WTC11 (cell line): ENCODE data around the gene NDOR1. TPM values are rescaled to one million over a fixed set of nuclear protein-coding genes. Genes with fewer than 3 reads are reported as not detected.
A peak's percentile ranks its signal among the peaks of the same experiment; 100 is the strongest.

ENCODE experiments used
- ATAC-seq: fragments of 200-7000 bp; cut with Tn5 transposase; 2 replicates; pipeline ENCODE4 v1.10.0; 2021; ENCODE audit warnings: mild to moderate bottlenecking, moderate library complexity
- CTCF ChIA-PET: fragments of 300-600 bp; sonication (Branson Sonifier 250); formaldehyde crosslinking; loops from one replicate; lab custom pipeline; 2021; ENCODE audit warnings: antibody characterized with exemption; lab: Charles Lee
- POLR2A ChIA-PET: fragments of 350-600 bp; sonication (Branson Sonifier 250); formaldehyde crosslinking; loops from one replicate; lab custom pipeline; 2021; ENCODE audit warnings: antibody characterized with exemption; lab: Charles Lee
- DNase-seq: peaks from one replicate; pipeline ENCODE4 v3.0.0; 2021; ENCODE audit warnings: low spot score
- H3K27ac Mint-ChIP-seq: 2 replicates; pipeline ENCODE4 v1.8.0; 2021; ENCODE audit warnings: mixed read lengths
- H3K27me3 Mint-ChIP-seq: 2 replicates; pipeline ENCODE4 v1.8.0; 2021; ENCODE audit warnings: low read depth, mild to moderate bottlenecking, moderate library complexity, mixed read lengths
- H3K36me3 Mint-ChIP-seq: 2 replicates; pipeline ENCODE4 v1.8.0; 2021; ENCODE audit warnings: mixed read lengths
- H3K4me1 Mint-ChIP-seq: 2 replicates; pipeline ENCODE4 v1.8.0; 2022; ENCODE audit warnings: mixed read lengths
- H3K4me3 Mint-ChIP-seq: 2 replicates; pipeline ENCODE4 v1.8.0; 2021; ENCODE audit warnings: mild to moderate bottlenecking, moderate library complexity, mixed read lengths
- H3K9me3 Mint-ChIP-seq: 2 replicates; pipeline ENCODE4 v1.8.0; 2021; ENCODE audit warnings: mixed read lengths
- ESRRA ChIP-seq: sonication (generic); formaldehyde crosslinking; IDR thresholded peaks from 2 replicates; pipeline ENCODE4 v1.8.1; 2022; ENCODE audit warnings: mild to moderate bottlenecking, missing genetic modification reagents, borderline replicate concordance
- IRF2 ChIP-seq: sonication (generic); formaldehyde crosslinking; IDR thresholded peaks from 2 replicates; pipeline ENCODE4 v1.8.0; 2022; ENCODE audit warnings: low read depth, missing genetic modification reagents, borderline replicate concordance
- KAT7 ChIP-seq: sonication (generic); formaldehyde crosslinking; IDR thresholded peaks from 2 replicates; pipeline ENCODE4 v1.8.1; 2023; ENCODE audit warnings: missing genetic modification reagents, mild to moderate bottlenecking, borderline replicate concordance
- MXD4 ChIP-seq: fragments of 250-450 bp; sonication (Bioruptor Pico); IDR thresholded peaks from 2 replicates; pipeline ENCODE4 v1.8.0; 2021; ENCODE audit warnings: mild to moderate bottlenecking, moderate library complexity, borderline replicate concordance
- MYBL2 ChIP-seq: sonication (generic); formaldehyde crosslinking; IDR thresholded peaks from 2 replicates; pipeline ENCODE4 v1.8.1; 2023; ENCODE audit warnings: mild to moderate bottlenecking, moderate library complexity, missing genetic modification reagents
- NFATC4 ChIP-seq: fragments of 250-450 bp; sonication (Bioruptor Pico); IDR thresholded peaks from 2 replicates; pipeline ENCODE4 v1.9.0; 2021; ENCODE audit warnings: mild to moderate bottlenecking
- PRRX2 ChIP-seq: fragments of 250-450 bp; sonication (Bioruptor Pico); IDR thresholded peaks from 2 replicates; pipeline ENCODE4 v1.8.0; 2021; ENCODE audit warnings: mild to moderate bottlenecking
- SMAD3 ChIP-seq: sonication (generic); formaldehyde crosslinking; IDR thresholded peaks from 2 replicates; pipeline ENCODE4 v1.8.0; 2022; ENCODE audit warnings: missing genetic modification reagents, mild to moderate bottlenecking, borderline replicate concordance
- SMAD4 ChIP-seq: sonication (generic); formaldehyde crosslinking; IDR thresholded peaks from 2 replicates; pipeline ENCODE4 v1.8.0; 2022; ENCODE audit warnings: mild to moderate bottlenecking, missing genetic modification reagents
- TP53 ChIP-seq: sonication (generic); formaldehyde crosslinking; IDR thresholded peaks from 2 replicates; pipeline ENCODE4 v1.8.1; 2023; ENCODE audit warnings: mild to moderate bottlenecking, missing genetic modification reagents
- ZNF232 ChIP-seq: sonication (generic); formaldehyde crosslinking; IDR thresholded peaks from 2 replicates; pipeline ENCODE4 v1.8.0; 2022; ENCODE audit warnings: mild to moderate bottlenecking, missing genetic modification reagents
- ZNF263 ChIP-seq: sonication (generic); formaldehyde crosslinking; IDR thresholded peaks from 2 replicates; pipeline ENCODE4 v1.8.1; 2022; ENCODE audit warnings: low read depth, mild to moderate bottlenecking, moderate library complexity, missing genetic modification reagents
- ZNF317 ChIP-seq: sonication (generic); formaldehyde crosslinking; IDR thresholded peaks from 2 replicates; pipeline ENCODE4 v1.8.1; 2023; ENCODE audit warnings: low read depth, mild to moderate bottlenecking, moderate library complexity, missing genetic modification reagents, borderline replicate concordance
- ZNF416 ChIP-seq: fragments of 250-450 bp; sonication (Bioruptor Pico); IDR thresholded peaks from 2 replicates; pipeline ENCODE4 v1.9.0; 2021; ENCODE audit warnings: mild to moderate bottlenecking, inconsistent platforms
- total RNA-seq: library from RNA; stranded (reverse); gene quantifications from 3 replicates; pipeline ENCODE4 v1.2.3, GENCODE V29; 2021
- TF ChIP-seq, protein P1 (sequence below): sonication (generic); formaldehyde crosslinking; IDR thresholded peaks from 2 replicates; pipeline ENCODE4 v1.8.0; 2023; ENCODE audit warnings: missing genetic modification reagents, mild to moderate bottlenecking, borderline replicate concordance
- TF ChIP-seq, protein P2 (sequence below): fragments of 250-450 bp; sonication (Bioruptor Pico); IDR thresholded peaks from 2 replicates; pipeline ENCODE4 v2.1.2; 2022; ENCODE audit warnings: mild to moderate bottlenecking, moderate library complexity
- TF ChIP-seq, protein P3 (sequence below): sonication (generic); formaldehyde crosslinking; IDR thresholded peaks from 2 replicates; pipeline ENCODE4 v1.8.0; 2022; ENCODE audit warnings: mild to moderate bottlenecking, missing genetic modification reagents
- TF ChIP-seq, protein P4 (sequence below): fragments of 250-450 bp; sonication (Bioruptor Pico); IDR thresholded peaks from 2 replicates; pipeline ENCODE4 v1.9.0; 2021; ENCODE audit warnings: mild to moderate bottlenecking
- TF ChIP-seq, protein P5 (sequence below): sonication (generic); formaldehyde crosslinking; IDR thresholded peaks from 2 replicates; pipeline ENCODE4 v1.8.0; 2023; ENCODE audit warnings: mild to moderate bottlenecking, missing genetic modification reagents
- TF ChIP-seq, protein P6 (sequence below): fragments of 250-450 bp; sonication (Bioruptor Pico); IDR thresholded peaks from 2 replicates; pipeline ENCODE4 v1.8.0; 2021; ENCODE audit warnings: mild to moderate bottlenecking

NDOR1 gene
- total RNA-seq, 1 experiment from 2014 or later = 49.0 TPM

DNA sequence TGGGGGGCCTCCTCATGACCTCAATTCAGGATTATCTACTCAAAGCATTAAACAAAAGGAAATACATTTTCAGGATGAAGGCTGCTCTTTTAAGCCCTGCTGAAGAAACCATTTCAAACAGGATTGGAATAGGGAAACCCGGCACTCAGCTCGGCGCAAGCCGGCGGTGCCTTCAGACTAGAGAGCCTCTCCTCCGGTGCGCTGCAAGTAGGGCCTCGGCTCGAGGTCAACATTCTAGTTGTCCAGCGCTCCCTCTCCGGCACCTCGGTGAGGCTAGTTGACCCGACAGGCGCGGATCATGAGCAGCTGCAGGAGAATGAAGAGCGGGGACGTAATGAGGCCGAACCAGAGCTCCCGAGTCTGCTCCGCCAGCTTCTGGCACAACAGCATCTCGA lies 772 bp upstream of the NDOR1 start:
- no peaks in the 10 kb centered on the region for H3K9me3 Mint-ChIP-seq
- CTCF ChIA-PET = interaction anchor here (0.9 to 1.8 kb wide), 5 partner anchors 14 to 33 kb away, joined by 3 to 6 read pairs (median 3); partner anchors contain the start of gene SSNA1

DNA sequence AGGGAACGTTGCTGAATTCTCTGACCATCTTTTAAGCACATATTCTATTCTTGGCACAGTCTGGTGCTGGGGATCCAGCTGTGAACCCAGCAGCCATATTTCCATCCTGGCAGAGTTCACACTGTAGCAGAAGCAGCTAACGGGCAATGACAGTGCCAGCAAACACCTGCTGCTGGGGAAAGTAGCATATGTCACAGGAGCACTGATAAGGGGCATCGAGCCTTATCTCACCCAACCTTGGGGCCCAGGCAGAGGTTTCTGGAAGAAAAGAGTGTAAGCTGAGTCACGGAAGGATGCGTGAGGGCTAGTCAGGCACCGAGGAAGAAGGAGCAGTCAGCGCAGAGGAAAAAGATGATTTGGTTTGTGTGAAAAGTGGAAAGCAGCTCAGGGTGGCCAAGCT lies 1.1 kb downstream of the NDOR1 start:
- H3K27me3 Mint-ChIP-seq = no peaks in the 10 kb centered on the region
- no peak for ATAC-seq
- no peak for DNase-seq
- no peaks in the 10 kb centered on the region for H3K9me3 Mint-ChIP-seq
- H3K27ac Mint-ChIP-seq = peak overlapping the region; percentile 66
- peaks cover 27% of the 10 kb centered on the region for H3K4me1 Mint-ChIP-seq
- ChIA-PET POLR2A (no interaction called here), CTCF (interaction anchor here (1.2 kb wide), 1 partner anchor 21 kb away, joined by 4 read pairs; the partner anchor contains the start of gene RNF224)
- peak overlapping the region; percentile 97 for H3K4me3 Mint-ChIP-seq
- H3K36me3 Mint-ChIP-seq = peaks cover 24% of the 10 kb centered on the region
- TF ChIP-seq ESRRA (CRISPR knock-in tag) (no peak), ZNF416 (no peak), ZNF317 (CRISPR knock-in tag) (no peak)
- TF ChIP-seq, protein P1, sequence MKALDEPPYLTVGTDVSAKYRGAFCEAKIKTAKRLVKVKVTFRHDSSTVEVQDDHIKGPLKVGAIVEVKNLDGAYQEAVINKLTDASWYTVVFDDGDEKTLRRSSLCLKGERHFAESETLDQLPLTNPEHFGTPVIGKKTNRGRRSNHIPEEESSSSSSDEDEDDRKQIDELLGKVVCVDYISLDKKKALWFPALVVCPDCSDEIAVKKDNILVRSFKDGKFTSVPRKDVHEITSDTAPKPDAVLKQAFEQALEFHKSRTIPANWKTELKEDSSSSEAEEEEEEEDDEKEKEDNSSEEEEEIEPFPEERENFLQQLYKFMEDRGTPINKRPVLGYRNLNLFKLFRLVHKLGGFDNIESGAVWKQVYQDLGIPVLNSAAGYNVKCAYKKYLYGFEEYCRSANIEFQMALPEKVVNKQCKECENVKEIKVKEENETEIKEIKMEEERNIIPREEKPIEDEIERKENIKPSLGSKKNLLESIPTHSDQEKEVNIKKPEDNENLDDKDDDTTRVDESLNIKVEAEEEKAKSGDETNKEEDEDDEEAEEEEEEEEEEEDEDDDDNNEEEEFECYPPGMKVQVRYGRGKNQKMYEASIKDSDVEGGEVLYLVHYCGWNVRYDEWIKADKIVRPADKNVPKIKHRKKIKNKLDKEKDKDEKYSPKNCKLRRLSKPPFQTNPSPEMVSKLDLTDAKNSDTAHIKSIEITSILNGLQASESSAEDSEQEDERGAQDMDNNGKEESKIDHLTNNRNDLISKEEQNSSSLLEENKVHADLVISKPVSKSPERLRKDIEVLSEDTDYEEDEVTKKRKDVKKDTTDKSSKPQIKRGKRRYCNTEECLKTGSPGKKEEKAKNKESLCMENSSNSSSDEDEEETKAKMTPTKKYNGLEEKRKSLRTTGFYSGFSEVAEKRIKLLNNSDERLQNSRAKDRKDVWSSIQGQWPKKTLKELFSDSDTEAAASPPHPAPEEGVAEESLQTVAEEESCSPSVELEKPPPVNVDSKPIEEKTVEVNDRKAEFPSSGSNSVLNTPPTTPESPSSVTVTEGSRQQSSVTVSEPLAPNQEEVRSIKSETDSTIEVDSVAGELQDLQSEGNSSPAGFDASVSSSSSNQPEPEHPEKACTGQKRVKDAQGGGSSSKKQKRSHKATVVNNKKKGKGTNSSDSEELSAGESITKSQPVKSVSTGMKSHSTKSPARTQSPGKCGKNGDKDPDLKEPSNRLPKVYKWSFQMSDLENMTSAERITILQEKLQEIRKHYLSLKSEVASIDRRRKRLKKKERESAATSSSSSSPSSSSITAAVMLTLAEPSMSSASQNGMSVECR = no peak

More for the DNA sequence above, 772 bp upstream of the NDOR1 start:
- no peaks in the 10 kb centered on the region for H3K27me3 Mint-ChIP-seq
- DNase-seq = no peak
- POLR2A ChIA-PET = interaction anchor here (1.4 kb wide), 1 partner anchor 16 kb away, joined by 4 read pairs; the partner anchor contains the start of gene SSNA1
- peaks cover 24% of the 10 kb centered on the region for H3K36me3 Mint-ChIP-seq
- ATAC-seq = no peak
- H3K4me1 Mint-ChIP-seq = peaks cover 31% of the 10 kb centered on the region
- TF ChIP-seq, protein P2, sequence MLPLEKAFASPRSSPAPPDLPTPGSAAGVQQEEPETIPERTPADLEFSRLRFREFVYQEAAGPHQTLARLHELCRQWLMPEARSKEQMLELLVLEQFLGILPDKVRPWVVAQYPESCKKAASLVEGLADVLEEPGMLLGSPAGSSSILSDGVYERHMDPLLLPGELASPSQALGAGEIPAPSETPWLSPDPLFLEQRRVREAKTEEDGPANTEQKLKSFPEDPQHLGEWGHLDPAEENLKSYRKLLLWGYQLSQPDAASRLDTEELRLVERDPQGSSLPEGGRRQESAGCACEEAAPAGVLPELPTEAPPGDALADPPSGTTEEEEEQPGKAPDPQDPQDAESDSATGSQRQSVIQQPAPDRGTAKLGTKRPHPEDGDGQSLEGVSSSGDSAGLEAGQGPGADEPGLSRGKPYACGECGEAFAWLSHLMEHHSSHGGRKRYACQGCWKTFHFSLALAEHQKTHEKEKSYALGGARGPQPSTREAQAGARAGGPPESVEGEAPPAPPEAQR (CRISPR knock-in tag) = no peak
- no peak for TF ChIP-seq IRF2 (CRISPR knock-in tag)
- no peak for TF ChIP-seq TP53 (CRISPR knock-in tag)
- TF ChIP-seq ZNF232 (CRISPR knock-in tag) = no peak
- TF ChIP-seq ZNF263 (CRISPR knock-in tag) = no peak
- TF ChIP-seq SMAD4 (CRISPR knock-in tag) = no peak
- no peak for TF ChIP-seq NFATC4 (CRISPR knock-in tag)
- H3K4me3 Mint-ChIP-seq = peak overlapping the region; percentile 97
- H3K27ac Mint-ChIP-seq = peak overlapping the region; percentile 82

DNA sequence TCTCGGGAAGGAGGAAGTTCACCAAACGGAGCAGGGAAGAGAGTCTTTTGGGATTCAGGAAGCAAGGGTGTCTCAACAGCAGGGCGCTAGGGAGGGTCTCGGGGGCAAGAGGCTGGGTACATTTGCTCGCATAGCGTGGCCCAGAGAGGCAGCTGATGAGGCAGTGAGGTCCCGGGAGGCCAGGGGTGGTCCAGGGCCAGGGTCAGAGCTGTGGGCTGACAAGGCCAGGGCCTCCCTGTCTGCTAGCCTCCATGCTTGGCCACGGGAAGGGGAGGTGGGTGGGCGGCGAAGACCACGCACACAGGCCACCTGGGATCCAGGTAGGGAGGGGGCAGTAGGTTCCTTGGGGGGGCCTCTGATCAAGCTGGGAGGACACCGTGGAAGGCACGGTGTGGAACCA lies 6.0 kb downstream of the NDOR1 start:
- H3K27me3 Mint-ChIP-seq = no peaks in the 10 kb centered on the region
- no peak overlapping the region for H3K4me3 Mint-ChIP-seq
- CTCF ChIA-PET = interaction anchor here (1.0 kb wide), 1 partner anchor 11 kb away, joined by 3 read pairs; no protein-coding TSS in a partner anchor
- no peaks in the 10 kb centered on the region for H3K9me3 Mint-ChIP-seq
- POLR2A ChIA-PET = interaction anchor here (0.9 kb wide), 1 partner anchor 11 kb away, joined by 3 read pairs; no protein-coding TSS in a partner anchor
- DNase-seq (no peak), ATAC-seq (no peak)
- H3K27ac Mint-ChIP-seq = no peak overlapping the region
- peaks cover 25% of the 10 kb centered on the region for H3K36me3 Mint-ChIP-seq
- peaks cover 4% of the 10 kb centered on the region for H3K4me1 Mint-ChIP-seq
- no peak for TF ChIP-seq KAT7
- TF ChIP-seq, protein P3, sequence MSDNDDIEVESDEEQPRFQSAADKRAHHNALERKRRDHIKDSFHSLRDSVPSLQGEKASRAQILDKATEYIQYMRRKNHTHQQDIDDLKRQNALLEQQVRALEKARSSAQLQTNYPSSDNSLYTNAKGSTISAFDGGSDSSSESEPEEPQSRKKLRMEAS = no peak
- no peak for TF ChIP-seq PRRX2 (CRISPR knock-in tag)
- no peak for TF ChIP-seq MXD4 (CRISPR knock-in tag)
- TF ChIP-seq, protein P4, sequence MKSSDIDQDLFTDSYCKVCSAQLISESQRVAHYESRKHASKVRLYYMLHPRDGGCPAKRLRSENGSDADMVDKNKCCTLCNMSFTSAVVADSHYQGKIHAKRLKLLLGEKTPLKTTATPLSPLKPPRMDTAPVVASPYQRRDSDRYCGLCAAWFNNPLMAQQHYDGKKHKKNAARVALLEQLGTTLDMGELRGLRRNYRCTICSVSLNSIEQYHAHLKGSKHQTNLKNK (CRISPR knock-in tag) = no peak
- no peak for TF ChIP-seq MYBL2 (CRISPR knock-in tag)
- no peak for TF ChIP-seq ZNF416
- TF ChIP-seq, protein P5, sequence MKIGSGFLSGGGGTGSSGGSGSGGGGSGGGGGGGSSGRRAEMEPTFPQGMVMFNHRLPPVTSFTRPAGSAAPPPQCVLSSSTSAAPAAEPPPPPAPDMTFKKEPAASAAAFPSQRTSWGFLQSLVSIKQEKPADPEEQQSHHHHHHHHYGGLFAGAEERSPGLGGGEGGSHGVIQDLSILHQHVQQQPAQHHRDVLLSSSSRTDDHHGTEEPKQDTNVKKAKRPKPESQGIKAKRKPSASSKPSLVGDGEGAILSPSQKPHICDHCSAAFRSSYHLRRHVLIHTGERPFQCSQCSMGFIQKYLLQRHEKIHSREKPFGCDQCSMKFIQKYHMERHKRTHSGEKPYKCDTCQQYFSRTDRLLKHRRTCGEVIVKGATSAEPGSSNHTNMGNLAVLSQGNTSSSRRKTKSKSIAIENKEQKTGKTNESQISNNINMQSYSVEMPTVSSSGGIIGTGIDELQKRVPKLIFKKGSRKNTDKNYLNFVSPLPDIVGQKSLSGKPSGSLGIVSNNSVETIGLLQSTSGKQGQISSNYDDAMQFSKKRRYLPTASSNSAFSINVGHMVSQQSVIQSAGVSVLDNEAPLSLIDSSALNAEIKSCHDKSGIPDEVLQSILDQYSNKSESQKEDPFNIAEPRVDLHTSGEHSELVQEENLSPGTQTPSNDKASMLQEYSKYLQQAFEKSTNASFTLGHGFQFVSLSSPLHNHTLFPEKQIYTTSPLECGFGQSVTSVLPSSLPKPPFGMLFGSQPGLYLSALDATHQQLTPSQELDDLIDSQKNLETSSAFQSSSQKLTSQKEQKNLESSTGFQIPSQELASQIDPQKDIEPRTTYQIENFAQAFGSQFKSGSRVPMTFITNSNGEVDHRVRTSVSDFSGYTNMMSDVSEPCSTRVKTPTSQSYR (CRISPR knock-in tag) = no peak
- TF ChIP-seq, protein P2 (CRISPR knock-in tag) = no peak
- TF ChIP-seq, protein P6, sequence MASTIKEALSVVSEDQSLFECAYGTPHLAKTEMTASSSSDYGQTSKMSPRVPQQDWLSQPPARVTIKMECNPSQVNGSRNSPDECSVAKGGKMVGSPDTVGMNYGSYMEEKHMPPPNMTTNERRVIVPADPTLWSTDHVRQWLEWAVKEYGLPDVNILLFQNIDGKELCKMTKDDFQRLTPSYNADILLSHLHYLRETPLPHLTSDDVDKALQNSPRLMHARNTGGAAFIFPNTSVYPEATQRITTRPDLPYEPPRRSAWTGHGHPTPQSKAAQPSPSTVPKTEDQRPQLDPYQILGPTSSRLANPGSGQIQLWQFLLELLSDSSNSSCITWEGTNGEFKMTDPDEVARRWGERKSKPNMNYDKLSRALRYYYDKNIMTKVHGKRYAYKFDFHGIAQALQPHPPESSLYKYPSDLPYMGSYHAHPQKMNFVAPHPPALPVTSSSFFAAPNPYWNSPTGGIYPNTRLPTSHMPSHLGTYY (CRISPR knock-in tag) = no peak
- no peak for TF ChIP-seq SMAD3 (CRISPR knock-in tag)
